Kasumi-1 (cell line): Measurements from ENCODE around the gene COPS8.

ENCODE experiments used
- DNase-seq, 2 experiments: peaks; one replicate each; lab custom pipeline; 2025; lab: John Stamatoyannopoulos, UW

The COPS8 gene

DNA sequence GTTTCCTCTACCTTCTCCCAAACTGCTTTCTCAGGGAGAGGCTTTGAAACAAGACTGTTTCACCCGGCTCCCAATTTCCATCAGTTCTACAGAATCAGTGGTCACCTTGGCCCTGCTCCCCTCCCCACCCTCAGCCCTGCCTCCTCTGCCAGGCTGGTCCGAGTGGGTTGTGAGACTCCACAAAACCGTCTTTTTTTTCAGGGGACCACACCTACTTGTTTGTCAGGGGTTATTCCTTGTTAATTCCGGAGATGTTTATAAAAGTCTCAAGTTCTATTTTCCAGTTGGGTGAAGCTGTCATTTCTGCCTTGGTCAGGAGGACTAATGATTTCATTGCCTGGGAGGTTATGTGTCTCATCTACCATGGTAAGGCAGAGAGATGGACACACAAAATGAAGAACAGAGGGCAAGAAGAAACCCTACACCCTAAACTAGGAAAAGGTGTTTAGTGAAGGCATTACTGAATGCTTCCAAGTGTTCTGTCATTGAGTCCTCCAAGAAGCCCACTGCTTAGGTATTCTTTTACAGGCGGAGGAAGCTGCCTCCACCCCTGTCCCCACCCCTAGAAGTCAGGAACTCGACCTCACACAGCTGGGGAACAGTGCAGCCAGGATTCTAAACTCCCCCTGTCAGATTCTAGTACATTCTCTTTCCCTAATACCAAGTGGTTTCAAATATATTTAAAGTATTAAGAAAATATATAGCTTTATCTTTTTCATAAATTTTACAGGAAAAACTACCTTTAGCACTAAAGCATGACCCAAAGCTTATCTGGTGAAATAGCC, 46.3 kb downstream of the COPS8 start:
- no peak for DNase-seq

DNA sequence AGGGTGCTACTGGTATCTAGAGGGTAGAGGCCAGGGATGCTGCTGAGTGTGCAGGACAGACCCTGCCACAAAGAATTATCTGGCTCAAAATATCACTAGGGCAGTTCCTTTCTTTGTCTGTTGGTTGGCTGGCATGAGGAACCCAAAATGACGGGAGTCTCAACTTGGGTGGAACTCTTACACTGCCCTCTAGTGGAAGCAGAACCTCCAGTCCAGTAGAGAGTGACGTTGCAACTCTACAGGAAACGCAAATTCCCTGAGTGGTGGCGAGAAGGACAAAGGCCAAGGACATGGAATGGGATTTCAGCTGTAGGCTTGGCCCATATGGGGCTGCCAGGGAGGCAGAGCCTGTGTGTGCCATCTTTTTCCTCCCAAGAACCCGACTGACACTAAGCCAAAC, 47.1 kb downstream of the COPS8 start:
- DNase-seq: peak in 1 of 2 experiments; percentile 0

DNA sequence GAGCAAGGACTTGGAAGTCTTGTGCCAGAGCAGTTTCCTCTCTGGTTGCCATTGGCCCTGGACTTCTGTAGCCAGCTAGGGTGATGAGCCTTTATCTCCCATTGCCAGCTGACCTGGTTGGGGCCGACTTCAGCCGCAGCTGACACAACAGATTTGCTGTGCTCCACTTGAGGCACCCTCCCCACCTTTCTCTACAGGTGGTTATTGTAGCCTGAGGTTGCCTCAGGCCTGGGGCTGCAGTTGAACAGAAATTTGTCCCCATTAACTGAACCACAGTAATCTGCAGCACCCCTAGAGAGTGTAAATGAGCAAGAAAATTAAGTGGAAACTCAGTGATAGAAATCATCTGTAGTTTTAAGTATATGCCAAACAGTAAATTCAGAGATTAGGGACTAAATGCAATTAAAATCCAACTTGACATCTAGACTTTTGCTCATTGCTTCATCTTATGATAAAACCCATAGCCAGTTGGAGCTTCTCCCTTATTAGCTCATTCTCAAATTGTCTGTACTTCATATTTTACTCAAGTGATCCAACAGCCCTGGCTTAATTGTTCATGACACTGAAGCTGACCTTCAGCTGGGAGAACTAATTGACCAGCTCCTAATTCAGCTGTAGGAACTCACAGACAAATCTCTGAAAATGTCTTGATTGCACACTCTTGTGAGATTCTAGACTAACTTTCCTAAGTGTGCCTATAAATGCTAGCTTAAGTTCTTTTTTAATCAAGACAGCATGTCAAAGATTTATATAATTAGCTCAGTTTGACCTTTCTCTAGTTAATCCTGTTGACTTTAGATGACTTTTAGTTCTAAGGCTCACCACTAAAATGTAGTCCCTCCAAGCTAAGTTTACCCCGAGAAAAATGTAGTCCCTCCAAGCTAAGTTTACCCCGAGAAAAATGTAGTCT, 48.9 kb downstream of the COPS8 start:
- DNase-seq: no peak

GRCh38 chr2:237136824-237137223, 51.1 kb downstream of the COPS8 start:
- DNase-seq: no peak

DNA sequence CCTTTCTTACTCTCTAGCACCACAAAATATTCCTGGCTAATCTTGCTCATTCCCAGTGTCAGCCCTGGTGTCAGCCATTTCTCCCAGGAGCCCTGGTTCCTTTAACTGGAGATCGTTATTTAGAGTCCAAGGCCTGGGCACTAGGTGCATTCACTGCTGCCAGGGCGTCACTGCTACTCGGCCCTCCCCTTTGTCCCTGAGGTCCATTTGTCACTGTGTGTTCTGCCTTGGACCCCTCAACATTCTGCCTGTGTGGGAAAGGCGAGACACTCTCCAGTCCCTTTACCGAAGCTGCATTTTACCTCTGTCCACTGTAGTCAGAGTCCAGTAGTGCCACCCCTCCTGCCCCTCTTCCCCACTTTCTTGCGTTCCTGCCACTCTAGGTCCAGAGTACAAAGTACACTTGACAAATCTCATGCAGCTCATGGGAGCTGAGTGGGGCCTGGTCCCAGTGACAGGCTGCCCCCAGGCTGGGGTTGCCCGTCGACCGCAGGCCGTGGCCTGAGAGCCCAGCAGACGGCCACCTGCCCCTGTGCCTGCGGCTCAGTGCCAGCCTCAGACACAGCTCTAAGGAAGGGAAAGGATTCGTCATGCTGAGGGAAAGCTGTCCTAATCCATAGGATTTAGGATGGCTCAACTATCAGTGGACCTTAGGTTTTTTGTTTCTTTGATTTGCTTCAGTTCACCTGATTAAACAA, 52.1 kb downstream of the COPS8 start:
- no peak for DNase-seq

- DNase-seq: no peak
Observed at GRCh38 chr2:237139123-237139675, 53.5 kb downstream of the COPS8 start.

DNA sequence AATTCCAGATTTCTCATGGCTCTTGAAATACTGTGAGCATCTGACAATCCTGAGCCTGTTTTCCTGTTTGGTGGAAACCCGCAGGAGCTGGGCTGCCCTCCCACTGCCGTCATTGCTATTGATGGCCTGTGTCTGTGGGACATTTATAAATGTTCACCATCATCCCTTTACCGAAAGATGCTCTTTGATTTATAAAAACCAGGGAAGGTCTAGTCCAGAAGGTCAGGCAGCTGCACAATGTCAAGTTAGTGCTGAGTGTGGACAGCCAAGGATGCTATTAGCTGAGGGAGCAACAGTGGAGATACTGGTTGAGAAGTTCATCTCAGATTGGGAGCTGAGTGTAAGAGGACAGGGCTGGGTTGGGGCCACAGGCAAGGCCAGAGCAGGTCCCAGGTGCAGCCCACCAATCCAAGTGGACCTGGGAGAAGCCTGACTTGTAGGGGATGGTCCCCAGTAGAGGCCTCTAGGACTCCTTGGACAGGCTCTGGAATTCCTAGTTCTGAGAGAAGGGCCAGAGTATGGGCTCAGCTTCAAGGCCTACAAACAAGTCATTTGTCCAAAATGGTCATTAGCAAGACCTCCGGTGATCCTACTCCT, 55.1 kb downstream of the COPS8 start:
- DNase-seq: no peak

GRCh38 chr2:237141571-237142051, 55.9 kb downstream of the COPS8 start:
- DNase-seq: no peak

DNA sequence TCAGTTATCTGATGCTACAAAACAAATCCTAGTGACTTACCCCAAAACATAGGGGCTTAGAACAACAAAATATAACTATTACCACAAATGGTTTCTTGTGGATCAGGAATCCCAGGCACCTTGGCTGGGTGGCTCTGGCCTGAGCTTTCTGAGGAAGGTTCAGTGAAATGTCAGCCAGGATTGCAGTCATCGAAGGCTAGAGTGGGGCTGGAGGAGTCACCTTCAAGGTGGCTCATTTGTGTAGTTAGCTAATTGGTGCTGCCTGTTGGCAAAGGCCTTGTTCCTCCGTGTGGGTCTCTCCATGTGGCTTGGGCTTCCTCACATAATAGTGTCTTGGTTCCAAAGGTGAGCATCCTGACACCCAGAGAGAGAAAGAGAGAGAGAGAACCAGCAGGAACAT, 57.4 kb downstream of the COPS8 start:
- DNase-seq: no peak

- DNase-seq: no peak
Observed at GRCh38 chr2:237143676-237144440, 58.2 kb downstream of the COPS8 start.

DNA sequence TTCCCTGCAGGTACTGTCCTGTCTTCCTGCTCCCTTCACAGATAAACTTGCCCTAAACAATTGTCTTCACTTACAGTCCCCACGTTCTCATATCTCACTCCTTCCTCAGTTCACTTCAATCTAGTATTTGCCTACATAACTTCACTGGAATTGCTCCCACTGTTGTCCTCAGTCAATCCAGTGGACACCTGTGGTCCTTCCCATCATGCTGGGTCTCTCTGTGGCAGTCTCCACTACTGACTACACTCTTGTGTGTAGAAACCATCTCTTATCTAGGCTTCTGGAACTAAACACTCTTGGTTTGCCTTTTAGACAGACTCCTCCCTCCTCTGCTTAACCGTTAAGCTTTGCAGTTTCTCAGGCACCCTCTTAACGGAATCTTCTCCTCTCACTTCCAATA, 58.8 kb downstream of the COPS8 start:
- no peak for DNase-seq

- no peak for DNase-seq
Observed at GRCh38 chr2:237147317-237147716, 61.6 kb downstream of the COPS8 start.

DNA sequence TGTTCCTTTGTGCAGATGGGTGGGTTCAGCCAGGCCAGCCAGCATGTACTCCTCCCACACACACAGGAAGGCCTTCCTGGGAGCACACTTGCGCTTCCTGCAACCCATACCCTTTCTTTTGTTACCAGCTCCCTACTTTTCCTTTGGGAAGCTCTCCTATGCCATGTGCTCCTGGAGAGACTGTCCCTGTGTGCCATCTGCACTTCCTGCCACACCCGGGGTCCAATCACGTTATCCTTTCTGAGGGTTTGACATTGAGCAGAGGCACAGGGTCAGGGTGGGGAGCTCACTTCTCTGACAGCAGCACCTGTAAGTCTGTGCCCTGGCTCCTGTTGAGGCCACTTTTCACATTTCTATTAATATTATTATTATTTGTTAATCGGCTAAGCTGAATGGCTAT, 62.9 kb downstream of the COPS8 start:
- DNase-seq: no peak

DNA sequence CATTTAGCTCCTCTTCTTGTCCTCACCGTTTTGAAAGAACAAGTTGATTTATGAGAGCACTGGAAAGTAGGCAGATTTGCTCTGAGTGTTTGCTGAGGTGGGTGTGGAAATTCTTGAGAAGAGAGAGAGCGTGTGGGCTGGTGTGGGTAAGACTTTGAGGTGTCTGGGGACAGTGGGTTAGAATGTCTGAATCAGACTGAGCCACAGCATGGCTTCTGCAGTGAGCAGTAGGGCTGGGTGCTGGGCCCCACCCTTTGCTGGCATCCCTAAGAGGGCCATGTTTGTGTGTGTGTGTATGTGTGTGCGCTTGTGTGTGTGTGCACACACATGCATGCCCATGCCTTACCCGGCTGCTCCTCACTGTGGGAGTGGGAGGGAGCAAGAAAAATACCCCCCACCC, 63.7 kb downstream of the COPS8 start:
- no peak for DNase-seq
